Measurements from ENCODE around the gene JADE1.
A peak's percentile ranks its signal among the peaks of the same experiment; 100 is the strongest.

The JADE1 gene

GRCh38 chr4:128844931-128845330 lies 35.4 kb downstream of the JADE1 start:
- H3K9ac ChIP-seq (ENCODE audit: low read depth, low read length, poor library complexity): peak overlapping the region; percentile 14
- H3K23ac ChIP-seq (ENCODE audit: low read depth, low read length, poor library complexity): no peak overlapping the region
- no CpG with 5 or more reads among the region's 4 CpGs for WGBS, 2 donors (ENCODE audit: extremely low coverage in 2 of 2, insufficient read length in 2 of 2, insufficient replicate concordance in 1 of 2)
- no peak overlapping the region for H2AK5ac ChIP-seq (ENCODE audit: low read depth, low read length)
- no peaks in the 10 kb centered on the region for H3K4me1 ChIP-seq (ENCODE audit: control insufficient read depth in 2 of 2, insufficient read depth in 1 of 2, low read depth in 1 of 2, low read length in 2 of 2)
- H3K27ac ChIP-seq (replicated peaks; ENCODE audit: low read length): no peak overlapping the region
- no peaks in the 10 kb centered on the region for H3K9me3 ChIP-seq (replicated peaks in 1 of 2; ENCODE audit: control insufficient read depth in 2 of 2, insufficient read depth in 1 of 2, low read depth in 1 of 2, low read length in 2 of 2)
- H2BK12ac ChIP-seq (ENCODE audit: low read length): no peak overlapping the region
- no peak overlapping the region for H2AFZ ChIP-seq (ENCODE audit: low read length)
- H3K27me3 ChIP-seq (ENCODE audit: control insufficient read depth in 3 of 3, insufficient read depth in 3 of 3, low read depth in 1 of 3, low read length in 3 of 3): no peaks in the 10 kb centered on the region
- no peak for DNase-seq (ENCODE audit: low spot score)
- no peak overlapping the region for H2BK15ac ChIP-seq (ENCODE audit: low read length)
- no peak overlapping the region for H2BK120ac ChIP-seq (ENCODE audit: low read depth, low read length)
- peaks cover 49 to 98% of the 10 kb centered on the region in 2 donors for H3K36me3 ChIP-seq (replicated peaks in 1 of 2; ENCODE audit: control insufficient read depth in 2 of 2, insufficient read depth in 2 of 2, low read length in 2 of 2)
- H4K91ac ChIP-seq (ENCODE audit: low read depth, low read length, poor library complexity): no peak overlapping the region
- H3K18ac ChIP-seq (ENCODE audit: low read length): no peak overlapping the region
- no peak overlapping the region for H3K4me2 ChIP-seq (ENCODE audit: insufficient read depth, low read length, poor library complexity, severe bottlenecking)
- H3K14ac ChIP-seq (ENCODE audit: low read length): no peak overlapping the region
- no peak overlapping the region for H4K8ac ChIP-seq (ENCODE audit: low read depth, low read length)
- H3K4ac ChIP-seq (ENCODE audit: low read length): no peak overlapping the region
- H3K79me1 ChIP-seq (ENCODE audit: low read depth, low read length): peaks cover 2% of the 10 kb centered on the region
- no peak overlapping the region for H3K4me3 ChIP-seq (ENCODE audit: low read length in 2 of 2)
- no peak overlapping the region for H2BK5ac ChIP-seq (ENCODE audit: low read length)

- H3K36me3 ChIP-seq (replicated peaks in 1 of 2; ENCODE audit: control insufficient read depth in 2 of 2, insufficient read depth in 2 of 2, low read length in 2 of 2): peaks cover 50 to 98% of the 10 kb centered on the region in 2 donors
Measured at GRCh38 chr4:128846063-128846462, 36.6 kb downstream of the JADE1 start.

GRCh38 chr4:128847082-128847724 lies 37.7 kb downstream of the JADE1 start:
- Histone ChIP-seq H2AFZ (ENCODE audit: low read length) (no peak overlapping the region), H3K4me1 (ENCODE audit: control insufficient read depth in 2 of 2, insufficient read depth in 1 of 2, low read depth in 1 of 2, low read length in 2 of 2) (no peaks in the 10 kb centered on the region), H3K14ac (ENCODE audit: low read length) (no peak overlapping the region), H3K9me3 (replicated peaks in 1 of 2; ENCODE audit: control insufficient read depth in 2 of 2, insufficient read depth in 1 of 2, low read depth in 1 of 2, low read length in 2 of 2) (no peaks in the 10 kb centered on the region), H2AK5ac (ENCODE audit: low read depth, low read length) (no peak overlapping the region), H2BK5ac (ENCODE audit: low read length) (no peak overlapping the region), H2BK12ac (ENCODE audit: low read length) (no peak overlapping the region), H3K4me2 (ENCODE audit: insufficient read depth, low read length, poor library complexity, severe bottlenecking) (no peak overlapping the region), H3K27me3 (ENCODE audit: control insufficient read depth in 3 of 3, insufficient read depth in 3 of 3, low read depth in 1 of 3, low read length in 3 of 3) (no peaks in the 10 kb centered on the region), H3K4ac (ENCODE audit: low read length) (no peak overlapping the region), H3K79me1 (ENCODE audit: low read depth, low read length) (peaks cover 2% of the 10 kb centered on the region), H3K36me3 (replicated peaks in 1 of 2; ENCODE audit: control insufficient read depth in 2 of 2, insufficient read depth in 2 of 2, low read length in 2 of 2) (peaks cover 56 to 98% of the 10 kb centered on the region in 2 donors), H2BK15ac (ENCODE audit: low read length) (no peak overlapping the region), H3K27ac (replicated peaks; ENCODE audit: low read length) (no peak overlapping the region), H3K9ac (ENCODE audit: low read depth, low read length, poor library complexity) (no peak overlapping the region), H4K91ac (ENCODE audit: low read depth, low read length, poor library complexity) (no peak overlapping the region), H3K4me3 (ENCODE audit: low read length in 2 of 2) (no peak overlapping the region), H3K18ac (ENCODE audit: low read length) (no peak overlapping the region), H4K8ac (ENCODE audit: low read depth, low read length) (no peak overlapping the region), H2BK120ac (ENCODE audit: low read depth, low read length) (no peak overlapping the region), H3K23ac (ENCODE audit: low read depth, low read length, poor library complexity) (no peak overlapping the region)
- no CpG with 5 or more reads among the region's 7 CpGs for WGBS, 2 donors (ENCODE audit: extremely low coverage in 2 of 2, insufficient read length in 2 of 2, insufficient replicate concordance in 1 of 2)
- DNase-seq (ENCODE audit: low spot score): no peak

More at GRCh38 chr4:128846063-128846462, 36.6 kb downstream of the JADE1 start:
- Histone ChIP-seq H3K4ac (ENCODE audit: low read length) (no peak overlapping the region), H2BK15ac (ENCODE audit: low read length) (no peak overlapping the region), H2BK120ac (ENCODE audit: low read depth, low read length) (no peak overlapping the region), H4K91ac (ENCODE audit: low read depth, low read length, poor library complexity) (no peak overlapping the region), H3K18ac (ENCODE audit: low read length) (no peak overlapping the region), H3K4me1 (ENCODE audit: control insufficient read depth in 2 of 2, insufficient read depth in 1 of 2, low read depth in 1 of 2, low read length in 2 of 2) (no peaks in the 10 kb centered on the region), H2BK5ac (ENCODE audit: low read length) (no peak overlapping the region), H2BK12ac (ENCODE audit: low read length) (no peak overlapping the region), H3K9me3 (replicated peaks in 1 of 2; ENCODE audit: control insufficient read depth in 2 of 2, insufficient read depth in 1 of 2, low read depth in 1 of 2, low read length in 2 of 2) (no peaks in the 10 kb centered on the region), H4K8ac (ENCODE audit: low read depth, low read length) (no peak overlapping the region), H3K14ac (ENCODE audit: low read length) (no peak overlapping the region), H3K27ac (replicated peaks; ENCODE audit: low read length) (no peak overlapping the region), H2AFZ (ENCODE audit: low read length) (no peak overlapping the region), H3K27me3 (ENCODE audit: control insufficient read depth in 3 of 3, insufficient read depth in 3 of 3, low read depth in 1 of 3, low read length in 3 of 3) (no peaks in the 10 kb centered on the region), H3K79me1 (ENCODE audit: low read depth, low read length) (peaks cover 2% of the 10 kb centered on the region), H3K23ac (ENCODE audit: low read depth, low read length, poor library complexity) (no peak overlapping the region), H2AK5ac (ENCODE audit: low read depth, low read length) (no peak overlapping the region), H3K9ac (ENCODE audit: low read depth, low read length, poor library complexity) (no peak overlapping the region), H3K4me3 (ENCODE audit: low read length in 2 of 2) (no peak overlapping the region), H3K4me2 (ENCODE audit: insufficient read depth, low read length, poor library complexity, severe bottlenecking) (no peak overlapping the region)
- no peak for DNase-seq (ENCODE audit: low spot score)
- no CpG with 5 or more reads among the region's 4 CpGs for WGBS, 2 donors (ENCODE audit: extremely low coverage in 2 of 2, insufficient read length in 2 of 2, insufficient replicate concordance in 1 of 2)

- Histone ChIP-seq H4K91ac (ENCODE audit: low read depth, low read length, poor library complexity) (no peak overlapping the region), H3K4me3 (ENCODE audit: low read length in 2 of 2) (no peak overlapping the region), H3K4me1 (ENCODE audit: control insufficient read depth in 2 of 2, insufficient read depth in 1 of 2, low read depth in 1 of 2, low read length in 2 of 2) (no peaks in the 10 kb centered on the region), H3K9me3 (replicated peaks in 1 of 2; ENCODE audit: control insufficient read depth in 2 of 2, insufficient read depth in 1 of 2, low read depth in 1 of 2, low read length in 2 of 2) (no peaks in the 10 kb centered on the region), H3K27me3 (ENCODE audit: control insufficient read depth in 3 of 3, insufficient read depth in 3 of 3, low read depth in 1 of 3, low read length in 3 of 3) (no peaks in the 10 kb centered on the region), H2BK120ac (ENCODE audit: low read depth, low read length) (no peak overlapping the region), H3K79me1 (ENCODE audit: low read depth, low read length) (peaks cover 2% of the 10 kb centered on the region), H3K23ac (ENCODE audit: low read depth, low read length, poor library complexity) (no peak overlapping the region), H3K4me2 (ENCODE audit: insufficient read depth, low read length, poor library complexity, severe bottlenecking) (no peak overlapping the region), H4K8ac (ENCODE audit: low read depth, low read length) (no peak overlapping the region), H2BK5ac (ENCODE audit: low read length) (no peak overlapping the region), H3K14ac (ENCODE audit: low read length) (no peak overlapping the region), H3K18ac (ENCODE audit: low read length) (no peak overlapping the region), H2BK15ac (ENCODE audit: low read length) (no peak overlapping the region), H3K27ac (replicated peaks; ENCODE audit: low read length) (no peak overlapping the region), H3K36me3 (replicated peaks in 1 of 2; ENCODE audit: control insufficient read depth in 2 of 2, insufficient read depth in 2 of 2, low read length in 2 of 2) (peaks cover 58 to 98% of the 10 kb centered on the region in 2 donors), H2AFZ (ENCODE audit: low read length) (no peak overlapping the region), H3K9ac (ENCODE audit: low read depth, low read length, poor library complexity) (no peak overlapping the region), H3K4ac (ENCODE audit: low read length) (no peak overlapping the region), H2BK12ac (ENCODE audit: low read length) (no peak overlapping the region), H2AK5ac (ENCODE audit: low read depth, low read length) (no peak overlapping the region)
- no CpG with 5 or more reads among the region's 3 CpGs for WGBS, 2 donors (ENCODE audit: extremely low coverage in 2 of 2, insufficient read length in 2 of 2, insufficient replicate concordance in 1 of 2)
- DNase-seq (ENCODE audit: low spot score): no peak
Measured at GRCh38 chr4:128848461-128848860, 39.0 kb downstream of the JADE1 start.

Measured in neuronal stem cell (in vitro differentiated cells).